ENCODE data around the gene SHMT1. TPM values are rescaled to one million over a fixed set of nuclear protein-coding genes. Genes with fewer than 3 reads are reported as not detected.
"Not testable (repeated sequence)": the region's sequence is repeated elsewhere in the genome, so short reads cannot be mapped to it uniquely, and the experiment has no call there.

The SHMT1 gene
- total RNA-seq, 1 donor from 2014 or later, result 2.3 TPM

GRCh38 chr17:18314059-18314730 is 49.2 kb downstream of the SHMT1 start:
- intact Hi-C loops (cut with DNase I), result loop anchor here (2.0 kb wide), 2 partner anchors 53 to 89 kb away; partner anchors contain the start of genes LLGL1 and MIEF2
- DNase-seq (ENCODE audit: low spot score), result no peak

DNA sequence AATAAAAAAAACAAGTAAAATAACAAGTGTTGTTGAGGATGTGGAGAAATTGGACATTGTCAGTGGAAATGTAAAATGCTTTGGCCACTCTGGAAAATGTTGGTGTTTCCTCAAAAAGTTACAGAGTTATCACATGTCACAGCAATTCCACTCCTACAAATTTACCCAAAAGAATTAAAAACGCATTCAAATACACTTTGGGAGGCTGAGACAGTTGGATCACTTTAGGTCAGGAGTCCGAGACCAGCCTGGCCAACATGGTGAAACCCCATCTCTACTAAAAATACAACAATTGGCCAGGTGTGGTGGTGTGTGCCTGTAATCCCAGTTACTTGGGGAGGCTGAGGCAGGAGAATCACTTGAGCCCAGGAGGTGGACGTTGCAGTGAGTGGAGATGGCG is 54.1 kb downstream of the SHMT1 start:
- DNase-seq (ENCODE audit: low spot score), result no peak
- intact Hi-C loops (cut with DNase I), result no loop called here

GRCh38 chr17:18303206-18303605 is 60.1 kb downstream of the SHMT1 start:
- intact Hi-C loops (cut with DNase I); DNase-seq (ENCODE audit: low spot score): not testable (repeated sequence)

DNA sequence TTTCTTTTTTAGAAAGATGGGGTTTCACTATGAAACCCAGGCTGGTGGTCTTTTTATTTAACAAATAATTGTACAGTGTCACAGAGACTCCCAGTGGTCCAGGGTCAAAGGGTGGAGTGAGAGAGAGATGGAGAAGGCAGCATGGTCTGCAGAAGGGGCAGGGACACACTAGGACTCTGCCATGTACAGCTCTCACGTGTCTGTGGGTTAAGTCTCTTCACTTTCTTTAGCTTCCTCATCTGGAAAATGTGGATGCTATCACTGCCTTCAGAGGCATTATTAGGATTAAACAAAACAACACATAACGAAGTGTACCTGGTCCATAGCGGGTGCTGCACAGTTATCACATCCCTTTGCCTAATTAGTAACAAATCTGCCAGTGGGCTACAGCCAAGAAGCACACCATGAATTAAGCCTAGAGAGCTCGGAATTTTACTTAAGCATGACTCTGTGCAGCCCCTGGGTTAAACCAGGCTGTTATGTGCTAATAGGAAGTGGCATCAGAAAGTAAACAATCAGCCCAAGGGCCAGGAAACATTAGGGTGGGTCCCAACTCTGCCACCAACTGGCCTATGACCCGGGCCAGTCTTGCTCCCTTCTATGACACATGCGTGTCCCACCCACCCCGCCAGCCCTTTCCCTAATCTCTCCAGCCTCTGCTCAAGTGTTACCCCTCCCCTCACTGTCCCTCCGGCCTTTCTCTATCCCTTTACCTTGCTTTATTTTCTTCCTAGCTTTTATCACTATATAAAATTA is 62.4 kb downstream of the SHMT1 start:
- no peak for DNase-seq (ENCODE audit: low spot score)
- intact Hi-C loops (cut with DNase I), result no loop called here

- intact Hi-C loops (cut with DNase I); DNase-seq (ENCODE audit: low spot score): not testable (repeated sequence)
Observed at GRCh38 chr17:18298061-18298460, 65.3 kb downstream of the SHMT1 start.

DNA sequence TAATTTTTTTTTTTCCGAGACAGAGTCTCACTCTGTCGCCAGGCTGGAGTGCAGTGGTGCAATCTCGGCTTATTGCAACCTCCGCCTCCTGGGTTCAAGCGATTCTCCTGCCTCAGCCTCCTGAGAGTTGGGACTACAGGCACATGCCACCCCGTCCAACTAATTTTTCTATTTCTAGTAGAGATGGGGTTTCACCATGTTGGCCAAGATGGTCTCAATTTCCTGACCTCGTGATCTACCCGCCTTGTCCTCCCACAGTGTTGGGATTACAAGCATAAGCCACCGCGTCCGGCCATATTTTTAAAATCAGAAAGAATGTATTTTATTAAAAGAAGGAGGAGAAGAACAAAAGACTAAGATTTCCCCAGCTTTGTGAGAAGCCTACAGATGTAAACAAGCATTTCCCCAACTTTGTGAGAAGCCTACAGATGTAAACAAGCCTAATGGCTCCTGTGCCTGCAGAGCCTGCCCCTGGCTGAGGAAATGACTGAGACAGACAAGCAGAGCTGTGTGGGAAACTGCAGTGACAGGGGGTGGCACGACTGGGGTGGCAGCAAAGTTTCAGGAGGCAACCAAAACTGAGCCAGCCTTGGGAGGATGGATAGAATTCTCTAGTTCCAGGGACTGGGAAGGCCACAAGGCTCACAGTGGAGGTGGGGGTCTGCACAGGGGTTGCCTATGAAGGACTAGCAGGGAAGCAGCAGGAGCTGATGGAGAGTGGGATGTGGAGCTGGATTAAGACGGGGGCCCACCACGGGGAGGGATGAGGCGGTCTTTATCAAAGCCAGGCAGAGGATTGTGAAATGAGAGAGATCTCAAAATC is 71.4 kb downstream of the SHMT1 start:
- no peak for DNase-seq (ENCODE audit: low spot score)
- intact Hi-C loops (cut with DNase I), result no loop called here

- intact Hi-C loops (cut with DNase I), result no loop called here
- no peak for DNase-seq (ENCODE audit: low spot score)
Observed at GRCh38 chr17:18285296-18285695, 78.1 kb downstream of the SHMT1 start.

GRCh38 chr17:18281788-18282187 is 81.6 kb downstream of the SHMT1 start:
- no peak for DNase-seq (ENCODE audit: low spot score)
- intact Hi-C loops (cut with DNase I), result no loop called here

GRCh38 chr17:18280766-18281371 is 82.5 kb downstream of the SHMT1 start:
- no peak for DNase-seq (ENCODE audit: low spot score)
- intact Hi-C loops (cut with DNase I), result no loop called here

DNA sequence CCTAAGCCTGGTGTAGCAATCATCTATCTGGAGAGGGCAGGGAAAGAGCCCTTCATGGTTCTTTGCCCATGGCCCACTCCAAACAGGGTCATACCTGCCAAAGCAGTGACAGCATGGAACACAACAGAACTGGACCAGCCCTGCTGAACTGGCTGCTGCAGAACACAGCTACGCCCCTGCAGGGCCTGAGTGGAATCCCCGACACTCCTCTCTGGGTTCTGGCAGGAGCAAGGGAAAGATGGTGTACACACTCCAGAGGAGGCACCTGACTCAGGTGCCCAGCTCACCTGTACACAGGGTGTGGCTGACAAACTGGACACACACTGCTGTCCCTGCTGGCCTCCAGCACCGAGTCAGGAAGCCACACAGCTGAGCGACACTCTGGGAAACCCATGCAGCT is 83.1 kb downstream of the SHMT1 start:
- no peak for DNase-seq (ENCODE audit: low spot score)
- intact Hi-C loops (cut with DNase I), result no loop called here

GRCh38 chr17:18278867-18279266 is 84.5 kb downstream of the SHMT1 start:
- intact Hi-C loops (cut with DNase I), result no loop called here
- DNase-seq (ENCODE audit: low spot score), result no peak

Small RNA genes within 50 kb of the gene (microRNA-seq; reads per million reads assigned to microRNA genes)
- not detected for gene MIR6778

Other genes starting within 250 kb of the SHMT1 start
- 168 TPM for gene ALKBH5, start 179.7 kb downstream of the SHMT1 start, total RNA-seq
- 9.6 TPM for gene LLGL1, start 137.9 kb downstream of the SHMT1 start, total RNA-seq
- gene FLII, start 104.8 kb downstream of the SHMT1 start, total RNA-seq, result 294 TPM
- 28.0 TPM for gene MIEF2, start 102.9 kb downstream of the SHMT1 start, total RNA-seq
- gene TOP3A, start 48.6 kb downstream of the SHMT1 start, total RNA-seq, result 14.1 TPM
- gene SMCR8, start 48.3 kb downstream of the SHMT1 start, total RNA-seq, result 9.9 TPM
- gene EVPLL, start 14.2 kb upstream of the SHMT1 start, total RNA-seq, result not detected
- not detected for gene LGALS9C, start 113.2 kb upstream of the SHMT1 start, total RNA-seq

All from cardiac septum (tissue), 1 donor.